ENCODE data around the gene SAP30BP.

The SAP30BP gene

GRCh38 chr17:75647061-75647460 lies 20.1 kb upstream of the SAP30BP start:
- no peak overlapping the region for H3K4me3 ChIP-seq (replicated peaks; ENCODE audit: low read depth, low read length)
- DNase-seq (ENCODE audit: low read depth): no peak
- TF ChIP-seq CTCF (IDR thresholded peaks at IDR 0.05; ENCODE audit: low read length, missing control alignments): no peak

- TF ChIP-seq CTCF (IDR thresholded peaks at IDR 0.05; ENCODE audit: low read length, missing control alignments): no peak
- no peak for DNase-seq (ENCODE audit: low read depth)
- H3K4me3 ChIP-seq (replicated peaks; ENCODE audit: low read depth, low read length): no peak overlapping the region
Observed at GRCh38 chr17:75647921-75648320, 19.2 kb upstream of the SAP30BP start.

- no peak overlapping the region for H3K4me3 ChIP-seq (replicated peaks; ENCODE audit: low read depth, low read length)
- DNase-seq (ENCODE audit: low read depth): no peak
- no peak for TF ChIP-seq CTCF (IDR thresholded peaks at IDR 0.05; ENCODE audit: low read length, missing control alignments)
Observed at GRCh38 chr17:75649687-75650086, 17.5 kb upstream of the SAP30BP start.

GRCh38 chr17:75650874-75651273 lies 16.3 kb upstream of the SAP30BP start:
- DNase-seq (ENCODE audit: low read depth): no peak
- H3K4me3 ChIP-seq (replicated peaks; ENCODE audit: low read depth, low read length): no peak overlapping the region
- TF ChIP-seq CTCF (IDR thresholded peaks at IDR 0.05; ENCODE audit: low read length, missing control alignments): no peak

- TF ChIP-seq CTCF (IDR thresholded peaks at IDR 0.05; ENCODE audit: low read length, missing control alignments): no peak
- H3K4me3 ChIP-seq (replicated peaks; ENCODE audit: low read depth, low read length): no peak overlapping the region
- no peak for DNase-seq (ENCODE audit: low read depth)
Observed at GRCh38 chr17:75652341-75652740, 14.8 kb upstream of the SAP30BP start.

- TF ChIP-seq CTCF (IDR thresholded peaks at IDR 0.05; ENCODE audit: low read length, missing control alignments): peak; percentile 81
- DNase-seq (ENCODE audit: low read depth): peak; percentile 43
- no peak overlapping the region for H3K4me3 ChIP-seq (replicated peaks; ENCODE audit: low read depth, low read length)
Observed at GRCh38 chr17:75652934-75653549, 14.1 kb upstream of the SAP30BP start.

GRCh38 chr17:75654176-75654575 lies 13.0 kb upstream of the SAP30BP start:
- DNase-seq (ENCODE audit: low read depth): peak; percentile 46
- TF ChIP-seq CTCF (IDR thresholded peaks at IDR 0.05; ENCODE audit: low read length, missing control alignments): peak; percentile 31

More at GRCh38 chr17:75654176-75654575, 13.0 kb upstream of the SAP30BP start:
- no peak overlapping the region for H3K4me3 ChIP-seq (replicated peaks; ENCODE audit: low read depth, low read length)

All from fibroblast of pulmonary artery (primary cell).